Esophagus muscularis mucosa (tissue), 4 donors: ENCODE measurements around the gene TNPO3.

Source experiments
- CTCF ChIP-seq, 3 experiments: fragments of 200-600 bp in 2 of 3; fragments of 450-650 bp in 1 of 3; sonication (generic) in 2 of 3; IDR thresholded peaks; one replicate each; pipeline ENCODE4 v1.5.1; 2017 to 2019; ENCODE audit warnings: antibody characterized with exemption in 3 of 3, mild to moderate bottlenecking in 2 of 3, moderate library complexity in 1 of 3
- EP300 ChIP-seq: sonication (generic); formaldehyde crosslinking; IDR thresholded peaks from one replicate; pipeline ENCODE4 v1.6.1; 2017; ENCODE audit warnings: antibody characterized with exemption
- POLR2A ChIP-seq: fragments of 450-650 bp; IDR thresholded peaks from one replicate; pipeline ENCODE4 v1.6.1; 2017; ENCODE audit warnings: antibody characterized with exemption, moderate library complexity, mild to moderate bottlenecking, low read depth
- POLR2AphosphoS5 ChIP-seq, 2 donors: sonication (generic); formaldehyde crosslinking; IDR thresholded peaks; one replicate each; pipeline ENCODE4 v1.6.1; 2017; ENCODE audit warnings: antibody characterized with exemption in 2 of 2

- no peak for TF ChIP-seq CTCF (IDR thresholded peaks at IDR 0.05)
- no peak for TF ChIP-seq POLR2A
- TF ChIP-seq POLR2AphosphoS5 (IDR thresholded peaks at IDR 0.05): no peak
- TF ChIP-seq EP300: no peak
Measured at GRCh38 chr7:128934361-128935341, 120.3 kb downstream of the TNPO3 start.
